Choroid plexus epithelial cell (primary cell): ENCODE results near the gene DAPL1.

Source experiments
- DNase-seq: peaks from one replicate; pipeline ENCODE4 v3.0.0-alpha.2; 2010; ENCODE audit warnings: low read depth
- H3K4me3 ChIP-seq: 2 replicates; pipeline ENCODE4 v1.5.1; 2011; ENCODE audit warnings: low read depth, mild to moderate bottlenecking, control low read depth, low read length, moderate library complexity
- TF ChIP-seq, protein P1 (sequence below): conservative IDR thresholded peaks from 2 replicates; pipeline ENCODE4 v1.5.1; 2011; ENCODE audit warnings: low read depth, mild to moderate bottlenecking, control low read depth, inconsistent platforms, low read length, moderate library complexity

DAPL1 gene

DNA sequence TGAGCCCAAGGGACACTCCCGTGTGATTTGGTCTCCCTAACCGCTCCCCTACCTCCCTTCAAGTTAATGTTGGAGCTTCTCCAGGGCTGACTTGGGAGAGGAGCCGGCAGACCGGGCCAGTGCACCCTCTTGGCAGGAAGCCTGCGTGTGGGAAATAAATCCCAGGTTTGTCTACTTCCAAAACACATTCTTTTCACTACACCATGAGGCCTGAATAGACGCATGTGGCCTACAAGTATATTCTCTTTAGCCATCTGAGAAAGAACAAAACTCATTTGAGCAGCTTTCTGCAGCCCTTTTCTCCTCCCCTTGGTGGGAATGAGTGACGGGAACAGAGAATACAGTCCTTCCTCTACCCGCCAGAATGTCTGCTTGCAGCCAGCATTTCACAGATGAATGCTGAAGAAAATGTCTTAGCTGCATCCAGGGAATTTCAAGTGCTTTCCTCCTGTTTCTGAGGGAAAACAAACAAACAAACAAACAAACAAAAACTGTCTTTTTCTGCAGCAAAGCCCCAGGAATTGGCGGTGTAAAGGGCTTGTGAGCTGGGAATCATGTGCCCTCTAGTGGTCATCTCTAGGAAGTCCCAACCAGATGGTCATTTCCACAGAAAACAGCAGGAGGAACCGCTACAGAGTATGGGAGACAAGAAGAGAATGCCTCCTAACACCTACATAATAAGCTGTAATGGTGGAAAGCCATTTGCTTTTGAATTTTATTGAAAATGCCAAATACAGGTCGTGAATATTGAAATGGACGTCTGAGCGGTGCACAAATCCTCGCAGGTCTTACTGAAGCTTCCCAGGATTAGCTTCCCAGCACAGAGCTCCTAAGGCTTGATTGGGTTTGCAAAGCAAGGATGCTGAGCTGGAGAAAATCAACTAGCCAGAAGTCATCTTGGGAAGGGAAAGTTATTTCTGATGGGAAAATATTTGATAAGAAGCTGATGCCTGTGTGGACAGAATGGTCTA lies 41.2 kb upstream of the DAPL1 start:
- DNase-seq = peak; percentile 86

DNA sequence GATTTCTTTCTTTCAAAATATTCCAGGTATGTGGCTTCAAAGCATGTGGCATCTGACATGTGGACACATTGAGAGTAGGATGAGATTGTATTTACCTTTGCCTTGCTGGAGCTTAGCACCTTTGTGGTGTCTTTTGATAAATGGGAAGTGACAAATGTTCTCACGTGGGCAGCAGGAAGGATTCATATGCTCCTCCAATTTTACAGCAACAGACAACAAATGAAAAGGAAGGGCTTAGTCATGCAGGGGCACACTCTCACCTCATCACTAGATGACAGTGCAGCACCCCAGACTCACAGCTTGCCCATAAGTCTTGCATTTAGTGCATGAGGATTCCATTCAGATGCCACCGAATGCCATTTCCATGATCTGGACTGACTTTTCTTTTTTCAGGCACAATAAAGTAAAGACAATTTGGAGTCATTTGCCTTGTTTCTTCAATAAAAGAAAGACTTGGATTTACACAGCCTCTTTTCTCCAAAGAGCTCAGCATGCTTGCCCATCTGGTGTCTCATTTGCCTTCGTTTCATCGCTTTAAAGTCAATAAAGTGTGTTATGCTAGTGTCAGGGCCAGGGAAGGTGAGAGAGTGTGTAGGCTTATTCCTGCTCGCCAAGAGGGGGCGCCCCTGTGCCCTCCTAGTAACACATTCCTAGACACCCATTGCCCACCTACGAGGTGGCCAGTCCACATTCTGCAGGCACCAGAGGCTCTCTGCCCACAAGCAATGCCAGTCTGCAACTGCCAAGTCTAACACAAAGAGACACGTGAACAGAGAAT lies 39.6 kb upstream of the DAPL1 start:
- DNase-seq = no peak
- H3K4me3 ChIP-seq = no peak overlapping the region
- TF ChIP-seq, protein P1, sequence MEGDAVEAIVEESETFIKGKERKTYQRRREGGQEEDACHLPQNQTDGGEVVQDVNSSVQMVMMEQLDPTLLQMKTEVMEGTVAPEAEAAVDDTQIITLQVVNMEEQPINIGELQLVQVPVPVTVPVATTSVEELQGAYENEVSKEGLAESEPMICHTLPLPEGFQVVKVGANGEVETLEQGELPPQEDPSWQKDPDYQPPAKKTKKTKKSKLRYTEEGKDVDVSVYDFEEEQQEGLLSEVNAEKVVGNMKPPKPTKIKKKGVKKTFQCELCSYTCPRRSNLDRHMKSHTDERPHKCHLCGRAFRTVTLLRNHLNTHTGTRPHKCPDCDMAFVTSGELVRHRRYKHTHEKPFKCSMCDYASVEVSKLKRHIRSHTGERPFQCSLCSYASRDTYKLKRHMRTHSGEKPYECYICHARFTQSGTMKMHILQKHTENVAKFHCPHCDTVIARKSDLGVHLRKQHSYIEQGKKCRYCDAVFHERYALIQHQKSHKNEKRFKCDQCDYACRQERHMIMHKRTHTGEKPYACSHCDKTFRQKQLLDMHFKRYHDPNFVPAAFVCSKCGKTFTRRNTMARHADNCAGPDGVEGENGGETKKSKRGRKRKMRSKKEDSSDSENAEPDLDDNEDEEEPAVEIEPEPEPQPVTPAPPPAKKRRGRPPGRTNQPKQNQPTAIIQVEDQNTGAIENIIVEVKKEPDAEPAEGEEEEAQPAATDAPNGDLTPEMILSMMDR = peak; percentile 48

More for the DNA sequence above, 41.2 kb upstream of the DAPL1 start:
- peak overlapping the region; percentile 42 for H3K4me3 ChIP-seq
- TF ChIP-seq, protein P1 = peak; percentile 96

DNA sequence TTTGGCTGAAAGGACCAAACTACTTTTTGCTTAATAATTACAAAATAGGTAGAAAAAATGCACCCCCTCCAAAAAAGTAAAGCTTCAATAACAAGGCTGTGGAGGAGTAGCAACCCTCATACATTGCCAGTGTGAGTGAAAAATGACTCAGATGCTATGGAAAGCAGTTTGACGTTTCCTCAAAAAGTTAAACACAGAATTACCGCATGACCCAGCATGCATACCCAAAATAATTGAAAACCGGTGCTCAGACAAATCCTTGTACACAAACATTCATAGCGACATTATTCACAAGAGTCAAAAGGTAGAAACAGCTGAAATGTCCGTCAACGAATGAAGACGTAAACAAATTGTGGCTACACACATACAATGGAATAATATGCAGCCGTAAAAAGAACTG lies 38.8 kb upstream of the DAPL1 start:
- no peak for DNase-seq
- H3K4me3 ChIP-seq = no peak overlapping the region
- TF ChIP-seq, protein P1 = no peak

DNA sequence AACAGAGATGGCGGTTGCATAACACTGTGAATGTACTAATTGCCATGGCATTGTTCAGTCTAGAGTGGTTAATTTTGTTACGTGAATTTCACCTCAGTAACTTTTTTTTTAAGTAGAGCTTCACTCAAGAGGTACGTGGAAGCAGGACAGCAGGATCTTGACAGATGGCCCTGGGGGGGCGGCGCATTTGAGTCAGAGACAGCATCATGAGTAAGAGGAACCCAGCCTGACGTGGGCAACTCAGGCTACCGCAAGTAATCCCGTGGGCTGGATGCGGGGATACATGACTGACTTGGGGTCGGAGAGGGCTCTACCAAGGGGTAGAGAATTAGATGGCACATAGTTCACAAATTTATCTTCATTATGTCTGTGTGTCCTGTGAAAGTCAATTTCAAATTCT lies 38.1 kb upstream of the DAPL1 start:
- no peak overlapping the region for H3K4me3 ChIP-seq
- DNase-seq = no peak
- TF ChIP-seq, protein P1 = no peak

DNA sequence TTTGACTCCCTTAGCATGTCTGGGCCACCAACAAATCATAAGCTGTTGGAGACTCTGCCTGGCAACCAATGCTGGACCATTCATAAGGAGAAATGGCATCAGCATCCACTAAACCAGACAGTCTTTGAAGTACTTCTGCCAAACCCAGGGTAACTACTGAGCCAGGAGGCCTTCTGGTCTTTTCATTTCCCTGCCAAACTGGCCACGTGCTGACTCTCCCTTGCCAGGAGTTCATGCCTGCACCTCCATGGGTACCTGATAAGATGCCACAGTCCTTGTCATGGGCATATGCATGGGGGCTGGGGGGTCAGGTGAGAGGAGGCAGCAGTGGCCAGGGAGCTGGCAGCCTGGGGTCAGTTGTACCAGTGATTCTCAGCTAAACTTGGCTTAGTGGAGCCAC lies 34.2 kb upstream of the DAPL1 start:
- no peak overlapping the region for H3K4me3 ChIP-seq
- DNase-seq = no peak
- TF ChIP-seq, protein P1 = no peak

DNA sequence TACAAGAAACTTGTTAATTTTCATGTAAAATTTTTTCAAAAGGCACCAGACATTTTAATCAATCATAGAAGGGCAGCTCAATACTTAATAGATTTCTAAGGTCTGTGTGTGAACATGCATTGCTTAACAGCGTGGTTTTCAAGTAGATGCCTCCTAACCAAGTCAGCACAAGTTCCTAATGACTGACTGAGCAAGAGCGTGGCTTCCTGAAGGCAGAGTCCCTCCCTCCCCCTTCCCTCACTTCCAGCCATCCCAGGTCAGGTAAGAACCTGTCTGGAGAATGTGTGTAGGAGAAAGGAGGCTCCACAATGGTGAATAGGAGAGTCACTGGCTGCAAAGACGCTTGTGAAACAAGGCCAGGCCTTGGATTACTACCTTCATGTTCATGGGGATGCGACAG lies 33.5 kb upstream of the DAPL1 start:
- TF ChIP-seq, protein P1 = no peak
- DNase-seq = peak; percentile 34
- H3K4me3 ChIP-seq = no peak overlapping the region
